ENCODE results near the gene TFEB. TPM values are rescaled to one million over a fixed set of nuclear protein-coding genes. Genes with fewer than 3 reads are reported as not detected.

Gene TFEB
- total RNA-seq, 1 donor from 2014 or later = 36.5 TPM

GRCh38 chr6:41692730-41693129 lies 42.7 kb downstream of the TFEB start:
- Histone ChIP-seq H3K36me3 (peaks cover 37% of the 10 kb centered on the region), H3K9me3 (no peaks in the 10 kb centered on the region), H3K27me3 (ENCODE audit: low read depth) (no peaks in the 10 kb centered on the region), H3K4me3 (no peak overlapping the region), H3K4me1 (no peaks in the 10 kb centered on the region), H3K27ac (no peak overlapping the region)
- intact Hi-C loops (cut with DNase I) = no loop called here
- TF ChIP-seq CTCF (IDR thresholded peaks at IDR 0.05) = no peak
- ATAC-seq (no peak), DNase-seq (peak; percentile 6)

- H3K27ac ChIP-seq = no peak overlapping the region
- peaks cover 43% of the 10 kb centered on the region for H3K36me3 ChIP-seq
- intact Hi-C loops (cut with DNase I) = no loop called here
- no peaks in the 10 kb centered on the region for H3K4me1 ChIP-seq
- TF ChIP-seq CTCF (IDR thresholded peaks at IDR 0.05) = no peak
- DNase-seq (peak; percentile 4), ATAC-seq (no peak)
- no peaks in the 10 kb centered on the region for H3K27me3 ChIP-seq (ENCODE audit: low read depth)
- H3K9me3 ChIP-seq = no peaks in the 10 kb centered on the region
- no peak overlapping the region for H3K4me3 ChIP-seq
Measured at GRCh38 chr6:41692080-41692675, 43.2 kb downstream of the TFEB start.

GRCh38 chr6:41691426-41692079 lies 43.9 kb downstream of the TFEB start:
- Histone ChIP-seq H3K4me1 (no peaks in the 10 kb centered on the region), H3K9me3 (no peaks in the 10 kb centered on the region), H3K36me3 (peaks cover 49% of the 10 kb centered on the region), H3K27ac (no peak overlapping the region), H3K4me3 (no peak overlapping the region), H3K27me3 (ENCODE audit: low read depth) (no peaks in the 10 kb centered on the region)
- DNase-seq (peak; percentile 29), ATAC-seq (no peak)
- no peak for TF ChIP-seq CTCF (IDR thresholded peaks at IDR 0.05)
- intact Hi-C loops (cut with DNase I) = no loop called here

- ATAC-seq = no peak
- no peak overlapping the region for H3K27ac ChIP-seq
Measured at GRCh38 chr6:41690541-41691330, 44.7 kb downstream of the TFEB start.

More at GRCh38 chr6:41690541-41691330, 44.7 kb downstream of the TFEB start:
- Histone ChIP-seq H3K36me3 (peaks cover 57% of the 10 kb centered on the region), H3K27me3 (ENCODE audit: low read depth) (no peaks in the 10 kb centered on the region), H3K4me1 (no peaks in the 10 kb centered on the region), H3K9me3 (no peaks in the 10 kb centered on the region), H3K4me3 (no peak overlapping the region)
- peak; percentile 39 for DNase-seq
- intact Hi-C loops (cut with DNase I) = no loop called here
- no peak for TF ChIP-seq CTCF (IDR thresholded peaks at IDR 0.05)

All from lower lobe of right lung (tissue), 2 donors.